AG04450 (cell line): ENCODE data around the gene TCEA2. TPM values are rescaled to one million over a fixed set of nuclear protein-coding genes. Genes with fewer than 3 reads are reported as not detected.
A peak's percentile ranks its signal among the peaks of the same experiment; 100 is the strongest.

ENCODE experiments used
- CTCF ChIA-PET: fragments of 300-600, 350-600 bp; formaldehyde crosslinking; extraction: SDS; loops from one replicate; lab custom pipeline; 2022; ENCODE audit warnings: antibody characterized with exemption, inconsistent platforms; lab: Charles Lee
- POLR2A ChIA-PET: fragments of 350-600 bp; formaldehyde crosslinking; extraction: SDS; loops from one replicate; lab custom pipeline; 2021; ENCODE audit warnings: antibody characterized with exemption, inconsistent platforms; lab: Yijun Ruan, JAX
- DNase-seq: peaks from one replicate; pipeline ENCODE4 v3.0.0-alpha.2; 2011; ENCODE audit warnings: low read depth, low spot score
- H3K27ac ChIP-seq: one replicate; pipeline ENCODE4 v1.5.1; 2012; ENCODE audit warnings: low read depth, low read length, control low read depth
- H3K27me3 ChIP-seq: one replicate; pipeline ENCODE4 v1.6.0; 2012; ENCODE audit warnings: low read length; ENCODE audit not compliant: control insufficient read depth, insufficient read depth
- H3K4me3 ChIP-seq: 2 replicates; pipeline ENCODE4 v1.5.1; 2011; ENCODE audit warnings: mild to moderate bottlenecking, low read depth, low read length, control low read depth
- H3K9me3 ChIP-seq: 2 replicates; pipeline ENCODE4 v1.5.1; 2012; ENCODE audit warnings: low read length; ENCODE audit not compliant: control insufficient read depth, insufficient read depth
- CTCF ChIP-seq: IDR thresholded peaks from 2 replicates; pipeline ENCODE4 v1.5.1; 2011; ENCODE audit warnings: low read depth, low read length, control low read depth, inconsistent platforms
- polyA plus RNA-seq: library from polyadenylated mRNA; depleted of rRNA; stranded (reverse); fragments of >200 nt; gene quantifications from 2 replicates; pipeline ENCODE4 v1.2.3, GENCODE V29; 2011

The TCEA2 gene
- polyA plus RNA-seq, 1 experiment, result 12.8 TPM

GRCh38 chr20:64067733-64068307, 4.8 kb downstream of the TCEA2 start:
- CTCF ChIA-PET, result no interaction called here

GRCh38 chr20:64068386-64069208, 5.6 kb downstream of the TCEA2 start:
- DNase-seq, result no peak
- no peaks in the 10 kb centered on the region; the same call in 1 of the 2 replicates for H3K9me3 ChIP-seq
- no peaks in the 10 kb centered on the region for H3K27me3 ChIP-seq
- no peak for TF ChIP-seq CTCF
- no peak overlapping the region for H3K27ac ChIP-seq
- POLR2A ChIA-PET, result no interaction called here
- CTCF ChIA-PET, result no interaction called here
- H3K4me3 ChIP-seq, result no peak overlapping the region

More at GRCh38 chr20:64067733-64068307, 4.8 kb downstream of the TCEA2 start:
- H3K9me3 ChIP-seq, result no peaks in the 10 kb centered on the region; the same call in 1 of the 2 replicates
- TF ChIP-seq CTCF, result no peak
- H3K27ac ChIP-seq, result no peak overlapping the region
- no peak overlapping the region for H3K4me3 ChIP-seq
- POLR2A ChIA-PET, result no interaction called here
- DNase-seq, result no peak
- H3K27me3 ChIP-seq, result no peaks in the 10 kb centered on the region

- H3K27me3 ChIP-seq, result no peaks in the 10 kb centered on the region
- TF ChIP-seq CTCF, result no peak
- H3K4me3 ChIP-seq, result no peak overlapping the region
- H3K27ac ChIP-seq, result no peak overlapping the region
- no peak for DNase-seq
- no peaks in the 10 kb centered on the region; the same call in 1 of the 2 replicates for H3K9me3 ChIP-seq
- ChIA-PET POLR2A (no interaction called here), CTCF (no interaction called here)
Measured at GRCh38 chr20:64069209-64069613, 6.2 kb downstream of the TCEA2 start.

GRCh38 chr20:64069614-64070243, 6.7 kb downstream of the TCEA2 start:
- H3K27ac ChIP-seq, result no peak overlapping the region
- POLR2A ChIA-PET, result no interaction called here
- no peak for DNase-seq
- TF ChIP-seq CTCF, result peak; percentile 72
- CTCF ChIA-PET, result interaction anchor here (0.7 kb wide), 1 partner anchor 9 kb away, joined by 4 read pairs; no protein-coding TSS in a partner anchor
- no peaks in the 10 kb centered on the region; the same call in 1 of the 2 replicates for H3K9me3 ChIP-seq
- no peak overlapping the region for H3K4me3 ChIP-seq
- H3K27me3 ChIP-seq, result no peaks in the 10 kb centered on the region
